Epithelial cell of proximal tubule (primary cell): ENCODE data around the gene POU3F3. TPM values are rescaled to one million over a fixed set of nuclear protein-coding genes. Genes with fewer than 3 reads are reported as not detected.

ENCODE experiments used
- DNase-seq: peaks from one replicate; pipeline ENCODE4 v3.0.0-alpha.2; 2011; ENCODE audit warnings: low read depth
- H3K4me3 ChIP-seq: 2 replicates; pipeline ENCODE4 v1.5.1; 2011; ENCODE audit warnings: low read depth, mild to moderate bottlenecking, low read length
- CTCF ChIP-seq: conservative IDR thresholded peaks from 2 replicates; pipeline ENCODE4 v1.5.1; 2012; ENCODE audit warnings: low read depth, mild to moderate bottlenecking, low read length
- total RNA-seq: library from RNA; depleted of rRNA; stranded (reverse); fragments of >200 nt; gene quantifications from 2 replicates; pipeline ENCODE4 v1.2.3, GENCODE V29; 2015

Gene POU3F3
- total RNA-seq, 1 donor from 2014 or later: 34.0 TPM

DNA sequence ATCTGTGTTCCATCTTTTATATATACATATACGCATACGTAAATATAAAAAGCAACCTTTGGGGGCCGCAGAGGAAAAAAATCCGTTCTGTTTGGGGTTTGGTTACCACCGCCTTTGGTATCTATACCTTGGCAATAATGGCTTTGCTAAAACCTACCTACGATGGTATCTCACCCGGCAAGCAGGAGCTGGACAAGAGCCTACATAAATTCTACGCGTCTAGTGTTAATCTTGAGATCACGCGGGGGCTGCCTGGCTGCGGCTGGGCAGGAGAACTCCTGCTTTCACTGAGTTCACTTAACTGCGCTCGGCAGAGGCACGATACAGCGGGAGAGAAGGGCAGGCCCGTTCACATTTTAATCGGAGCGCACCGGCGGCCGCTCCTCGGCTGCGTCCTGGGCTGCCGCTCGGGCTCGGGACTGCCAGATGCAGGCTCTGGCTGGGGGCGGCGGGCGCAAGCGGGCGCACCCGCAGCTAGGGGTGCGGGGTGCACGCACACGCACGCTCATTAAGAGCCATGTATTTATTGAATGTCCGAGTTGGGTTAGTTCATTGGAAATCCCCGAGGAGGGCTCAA, 1.7 kb upstream of the POU3F3 start:
- TF ChIP-seq CTCF: no peak
- H3K4me3 ChIP-seq: peak overlapping the region; percentile 83
- DNase-seq: no peak

DNA sequence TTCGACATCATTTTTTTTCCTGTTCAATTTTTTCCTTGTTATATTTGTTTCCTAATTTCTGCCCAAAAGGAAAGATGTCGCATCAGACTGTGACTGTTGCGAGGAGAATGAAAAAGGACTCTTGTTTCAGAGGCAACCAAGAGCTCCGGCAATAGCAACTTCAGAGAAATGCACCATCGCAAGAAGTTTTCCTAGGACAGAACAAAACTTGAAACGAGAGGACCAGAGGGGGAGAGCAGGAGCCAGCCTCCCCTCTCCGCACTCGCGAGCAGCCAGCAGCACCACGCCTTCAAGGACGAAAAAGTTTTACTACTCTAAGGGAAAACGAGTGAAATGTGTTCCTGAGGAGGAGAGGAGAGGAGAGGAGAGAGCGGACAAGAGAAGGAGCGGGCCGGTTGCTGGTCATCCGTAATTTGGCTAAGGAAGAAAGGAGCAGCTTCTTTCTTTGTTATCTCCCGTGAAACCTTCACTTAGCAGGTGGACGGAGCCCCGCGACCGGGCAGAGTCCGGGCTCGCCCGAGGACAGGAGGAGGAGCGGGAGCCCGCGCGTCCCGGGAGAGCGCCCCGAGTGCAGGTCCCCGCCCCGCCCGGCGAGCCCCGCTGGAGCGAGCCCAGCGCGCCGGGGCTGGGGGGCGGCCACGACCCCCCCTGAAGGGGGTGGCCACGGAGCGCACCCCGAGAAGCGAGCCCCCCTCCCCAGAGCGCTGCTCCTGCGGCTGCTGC, 744 bp downstream of the POU3F3 start:
- peak overlapping the region; percentile 83 for H3K4me3 ChIP-seq
- no peak for DNase-seq
- no peak for TF ChIP-seq CTCF

DNA sequence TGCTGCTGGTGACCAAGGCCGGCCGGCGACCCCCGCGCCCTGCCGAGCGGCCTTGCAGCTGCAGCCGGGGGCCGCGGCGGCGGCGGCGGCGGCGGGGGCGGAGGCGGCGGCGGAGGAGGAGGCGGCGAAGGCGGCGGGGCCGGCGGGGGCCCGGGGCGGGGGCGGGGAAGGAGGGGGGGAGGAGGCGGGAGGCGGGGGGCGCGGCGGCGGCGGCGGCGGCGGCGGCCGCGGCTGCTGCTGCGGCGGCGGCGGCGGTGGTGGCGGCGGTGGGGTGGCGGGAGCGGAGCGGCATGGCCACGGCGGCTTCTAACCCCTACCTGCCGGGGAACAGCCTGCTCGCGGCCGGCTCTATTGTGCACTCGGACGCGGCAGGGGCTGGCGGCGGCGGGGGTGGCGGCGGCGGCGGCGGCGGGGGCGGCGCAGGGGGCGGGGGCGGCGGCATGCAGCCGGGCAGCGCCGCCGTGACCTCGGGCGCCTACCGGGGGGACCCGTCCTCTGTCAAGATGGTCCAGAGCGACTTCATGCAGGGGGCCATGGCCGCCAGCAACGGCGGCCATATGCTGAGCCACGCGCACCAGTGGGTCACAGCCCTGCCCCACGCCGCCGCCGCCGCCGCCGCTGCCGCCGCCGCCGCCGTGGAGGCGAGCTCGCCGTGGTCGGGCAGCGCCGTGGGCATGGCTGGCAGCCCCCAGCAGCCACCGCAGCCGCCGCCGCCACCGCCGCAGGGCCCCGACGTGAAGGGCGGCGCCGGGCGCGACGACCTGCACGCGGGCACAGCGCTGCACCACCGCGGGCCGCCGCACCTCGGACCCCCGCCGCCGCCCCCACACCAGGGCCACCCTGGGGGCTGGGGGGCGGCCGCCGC, 1.5 kb downstream of the POU3F3 start:
- DNase-seq: no peak
- no peak for TF ChIP-seq CTCF
- peak overlapping the region; percentile 83 for H3K4me3 ChIP-seq

- no peak for DNase-seq
- TF ChIP-seq CTCF: no peak
- H3K4me3 ChIP-seq: peak overlapping the region; percentile 72
Measured at GRCh38 chr2:104856086-104856972, 2.4 kb downstream of the POU3F3 start.

GRCh38 chr2:104856973-104857261, 3.0 kb downstream of the POU3F3 start:
- peak overlapping the region; percentile 72 for H3K4me3 ChIP-seq
- TF ChIP-seq CTCF: no peak

GRCh38 chr2:104857262-104858005, 3.5 kb downstream of the POU3F3 start:
- no peak for TF ChIP-seq CTCF
- H3K4me3 ChIP-seq: peak overlapping the region; percentile 72

More at GRCh38 chr2:104856973-104857261, 3.0 kb downstream of the POU3F3 start:
- no peak for DNase-seq

More at GRCh38 chr2:104857262-104858005, 3.5 kb downstream of the POU3F3 start:
- DNase-seq: no peak
